Measurements from ENCODE around the gene THSD4. TPM values are rescaled to one million over a fixed set of nuclear protein-coding genes. Genes with fewer than 3 reads are reported as not detected.

The THSD4 gene
- total and polyA plus RNA-seq, 5 donors from 2014 or later = not detected

DNA sequence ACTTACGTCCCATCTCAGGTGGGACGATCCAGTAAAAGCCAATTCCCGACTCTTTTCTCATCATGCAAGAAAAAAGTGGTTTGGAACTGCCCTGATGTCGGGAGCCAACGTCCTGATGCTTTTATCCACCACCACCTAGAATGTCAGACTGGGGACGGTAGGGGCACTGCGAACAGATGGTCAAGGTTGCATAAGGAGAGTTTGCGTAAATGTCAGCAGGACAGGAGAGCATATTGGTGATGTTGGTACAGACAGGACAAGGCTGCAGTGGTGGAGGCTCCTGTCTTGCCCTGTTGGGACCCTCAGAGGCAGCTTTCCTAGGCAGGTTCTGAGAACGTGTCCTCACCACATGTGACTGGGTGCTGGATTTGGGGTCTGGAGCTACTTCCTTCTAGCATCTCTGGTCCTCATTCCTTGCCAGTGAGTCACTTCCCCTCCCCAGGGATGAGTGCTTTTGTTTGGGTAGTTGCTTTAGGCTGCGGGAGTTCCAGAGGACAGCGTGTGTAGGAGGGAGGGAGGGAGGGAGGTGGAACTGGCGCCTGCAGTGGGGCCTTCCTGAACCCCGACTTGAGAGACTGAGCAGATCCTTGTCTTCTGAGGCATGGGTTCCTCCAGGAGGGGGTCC is 21.0 kb downstream of the THSD4 start:
- Mint-ChIP-seq H3K9me3 (peaks cover 0 to 4% (median 2%) of the 10 kb centered on the region in 7 donors), H3K4me1 (no peaks in the 10 kb centered on the region), H3K27ac (peak overlapping the region in 1 of 3 donors; percentile 70), H3K4me3 (no peak overlapping the region), H3K36me3 (no peaks in the 10 kb centered on the region), H3K27me3 (no peaks in the 10 kb centered on the region)
- H3K36me3 ChIP-seq (ENCODE audit: control insufficient read depth, insufficient read depth, low read length) = no peaks in the 10 kb centered on the region
- ATAC-seq (ENCODE audit: low read depth in 2 of 2) (no peak), DNase-seq (no peak)
- H3K4me1 ChIP-seq (ENCODE audit: control insufficient read depth, insufficient read depth, low read length, poor library complexity, severe bottlenecking) = no peaks in the 10 kb centered on the region
- no peak overlapping the region for H3K4me3 ChIP-seq (ENCODE audit: low read depth, low read length)
- H3K9me3 ChIP-seq (ENCODE audit: control insufficient read depth in 2 of 2, low read length in 2 of 2) = no peaks in the 10 kb centered on the region
- H3K27me3 ChIP-seq (ENCODE audit: control insufficient read depth, insufficient read depth, low read length) = no peaks in the 10 kb centered on the region
- H3K27ac ChIP-seq (ENCODE audit: insufficient read depth, low read length, poor library complexity, severe bottlenecking) = no peak overlapping the region

DNA sequence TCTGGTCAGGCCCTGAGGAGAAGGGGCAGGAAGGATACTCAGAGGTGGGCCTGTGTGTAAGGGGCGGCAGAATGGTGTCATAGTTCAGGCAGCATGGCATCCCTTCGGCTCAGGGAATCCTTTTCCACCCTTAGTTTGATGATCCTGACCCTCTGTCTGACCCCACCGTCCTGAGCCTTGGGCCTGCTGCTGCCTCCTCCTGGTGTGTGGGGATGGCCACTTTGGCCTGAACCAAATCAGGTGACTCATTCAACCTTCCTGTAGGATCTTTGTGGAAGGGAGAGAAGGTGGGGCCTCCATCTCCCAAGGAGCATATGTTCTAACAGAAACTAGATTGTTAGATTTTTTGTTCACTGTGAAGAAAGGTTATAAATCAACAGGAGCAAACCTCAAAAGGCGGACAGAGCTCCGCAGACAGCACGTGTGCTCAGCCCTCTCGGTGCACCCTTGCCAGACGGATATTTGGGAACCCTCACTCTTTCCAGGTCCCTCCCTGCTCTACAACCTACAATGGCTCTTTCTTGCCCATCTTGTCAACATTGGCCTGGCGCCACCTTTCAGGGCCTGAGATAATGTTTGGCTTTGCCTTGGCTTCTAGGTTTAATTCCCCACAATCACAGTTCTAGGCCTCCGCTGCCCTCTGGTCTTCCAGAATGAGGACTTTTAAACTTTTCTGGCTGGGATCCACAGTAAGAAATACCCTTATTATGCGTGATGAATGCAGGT is 21.7 kb downstream of the THSD4 start:
- Mint-ChIP-seq H3K4me3 (no peak overlapping the region), H3K9me3 (peaks cover 0 to 5% (median 2%) of the 10 kb centered on the region in 7 donors), H3K27ac (peak overlapping the region in 1 of 3 donors; percentile 70), H3K4me1 (no peaks in the 10 kb centered on the region), H3K27me3 (no peaks in the 10 kb centered on the region), H3K36me3 (no peaks in the 10 kb centered on the region)
- H3K27me3 ChIP-seq (ENCODE audit: control insufficient read depth, insufficient read depth, low read length) = no peaks in the 10 kb centered on the region
- no peaks in the 10 kb centered on the region for H3K9me3 ChIP-seq (ENCODE audit: control insufficient read depth in 2 of 2, low read length in 2 of 2)
- H3K4me1 ChIP-seq (ENCODE audit: control insufficient read depth, insufficient read depth, low read length, poor library complexity, severe bottlenecking) = no peaks in the 10 kb centered on the region
- ATAC-seq (ENCODE audit: low read depth in 2 of 2) = no peak
- no peak for DNase-seq
- no peak overlapping the region for H3K4me3 ChIP-seq (ENCODE audit: low read depth, low read length)
- no peak overlapping the region for H3K27ac ChIP-seq (ENCODE audit: insufficient read depth, low read length, poor library complexity, severe bottlenecking)
- no peaks in the 10 kb centered on the region for H3K36me3 ChIP-seq (ENCODE audit: control insufficient read depth, insufficient read depth, low read length)

DNA sequence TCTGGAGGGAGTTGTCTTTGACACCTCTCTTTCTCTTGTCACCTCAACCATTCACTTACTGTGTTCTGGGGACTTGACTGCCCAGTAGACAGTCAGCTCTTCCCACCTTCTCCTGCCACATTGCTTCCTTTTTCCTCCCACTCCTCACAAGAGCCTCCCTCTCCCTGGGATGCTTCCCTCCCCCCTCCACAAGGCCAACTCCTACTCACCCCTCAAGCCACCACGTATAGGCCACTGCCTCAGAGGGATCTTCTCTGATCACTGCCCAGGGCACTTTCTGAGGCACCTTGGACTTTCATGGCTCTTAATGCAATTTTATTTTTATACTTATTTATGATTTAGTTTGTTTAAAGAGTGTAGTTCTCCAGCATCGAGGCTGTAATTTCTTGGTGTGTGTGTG is 23.2 kb downstream of the THSD4 start:
- Histone ChIP-seq H3K36me3 (ENCODE audit: control insufficient read depth, insufficient read depth, low read length) (no peaks in the 10 kb centered on the region), H3K9me3 (ENCODE audit: control insufficient read depth in 2 of 2, low read length in 2 of 2) (no peaks in the 10 kb centered on the region), H3K4me1 (ENCODE audit: control insufficient read depth, insufficient read depth, low read length, poor library complexity, severe bottlenecking) (no peaks in the 10 kb centered on the region), H3K27ac (ENCODE audit: insufficient read depth, low read length, poor library complexity, severe bottlenecking) (no peak overlapping the region), H3K27me3 (ENCODE audit: control insufficient read depth, insufficient read depth, low read length) (no peaks in the 10 kb centered on the region), H3K4me3 (ENCODE audit: low read depth, low read length) (no peak overlapping the region)
- no peaks in the 10 kb centered on the region for H3K36me3 Mint-ChIP-seq
- H3K4me1 Mint-ChIP-seq = no peaks in the 10 kb centered on the region
- H3K27me3 Mint-ChIP-seq = no peaks in the 10 kb centered on the region
- ATAC-seq (ENCODE audit: low read depth in 2 of 2) = no peak
- H3K9me3 Mint-ChIP-seq = peaks cover 0 to 4% (median 2%) of the 10 kb centered on the region in 7 donors
- H3K27ac Mint-ChIP-seq = no peak overlapping the region
- no peak for DNase-seq
- H3K4me3 Mint-ChIP-seq = no peak overlapping the region

DNA sequence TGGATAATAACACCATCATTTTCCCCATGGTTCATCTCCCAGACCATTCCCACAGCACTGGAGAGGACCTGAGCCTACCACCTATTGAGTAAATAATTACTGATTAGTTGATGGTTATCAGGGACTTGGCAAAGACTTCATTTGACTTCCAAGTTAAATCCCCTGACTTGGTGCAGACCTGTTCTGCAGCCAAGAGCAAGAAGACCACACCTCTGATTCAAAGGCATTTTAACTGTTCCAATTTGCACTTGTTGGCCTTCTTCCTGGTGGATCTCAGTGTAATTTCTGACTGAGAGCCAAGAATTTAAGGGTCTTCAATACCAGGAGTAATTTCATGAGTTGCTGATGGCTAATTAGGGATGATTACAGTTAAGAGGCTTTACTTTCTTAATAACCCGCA is 24.0 kb downstream of the THSD4 start:
- H3K4me1 ChIP-seq (ENCODE audit: control insufficient read depth, insufficient read depth, low read length, poor library complexity, severe bottlenecking) = no peaks in the 10 kb centered on the region
- Mint-ChIP-seq H3K9me3 (peaks cover 0 to 3% (median 0%) of the 10 kb centered on the region in 7 donors), H3K27ac (no peak overlapping the region), H3K27me3 (peaks cover 6% of the 10 kb centered on the region), H3K4me3 (no peak overlapping the region), H3K4me1 (no peaks in the 10 kb centered on the region), H3K36me3 (no peaks in the 10 kb centered on the region)
- no peak overlapping the region for H3K4me3 ChIP-seq (ENCODE audit: low read depth, low read length)
- H3K9me3 ChIP-seq (ENCODE audit: control insufficient read depth in 2 of 2, low read length in 2 of 2) = no peaks in the 10 kb centered on the region
- no peaks in the 10 kb centered on the region for H3K36me3 ChIP-seq (ENCODE audit: control insufficient read depth, insufficient read depth, low read length)
- DNase-seq (no peak), ATAC-seq (ENCODE audit: low read depth in 2 of 2) (no peak)
- H3K27ac ChIP-seq (ENCODE audit: insufficient read depth, low read length, poor library complexity, severe bottlenecking) = no peak overlapping the region
- no peaks in the 10 kb centered on the region for H3K27me3 ChIP-seq (ENCODE audit: control insufficient read depth, insufficient read depth, low read length)

DNA sequence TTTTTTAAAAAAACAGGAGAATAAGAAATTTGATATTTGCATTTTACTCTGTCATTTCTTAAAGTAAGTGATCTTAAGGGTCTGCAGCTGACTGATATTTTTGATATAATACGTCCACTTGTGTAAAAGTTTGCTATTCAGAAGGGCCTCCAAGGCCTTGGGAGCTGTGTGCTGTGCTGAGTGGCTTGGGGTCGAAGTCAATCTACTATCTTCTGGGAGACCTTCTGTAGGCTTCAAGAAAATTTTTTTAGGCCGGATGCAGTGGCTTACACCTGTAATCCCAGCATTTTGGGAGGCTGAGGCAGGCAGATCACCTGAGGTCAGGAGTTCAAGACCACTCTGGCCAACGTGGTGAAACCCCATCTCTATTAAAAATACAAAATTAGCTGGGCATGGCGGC is 26.3 kb downstream of the THSD4 start:
- no peak overlapping the region for H3K4me3 Mint-ChIP-seq
- ATAC-seq (ENCODE audit: low read depth in 2 of 2) (no peak), DNase-seq (no peak)
- no peak overlapping the region for H3K4me3 ChIP-seq (ENCODE audit: low read depth, low read length)
- peaks cover 0 to 3% (median 0%) of the 10 kb centered on the region in 7 donors for H3K9me3 Mint-ChIP-seq
- no peaks in the 10 kb centered on the region for H3K36me3 ChIP-seq (ENCODE audit: control insufficient read depth, insufficient read depth, low read length)
- H3K27me3 ChIP-seq (ENCODE audit: control insufficient read depth, insufficient read depth, low read length) = no peaks in the 10 kb centered on the region
- no peaks in the 10 kb centered on the region for H3K4me1 Mint-ChIP-seq
- H3K36me3 Mint-ChIP-seq = no peaks in the 10 kb centered on the region
- H3K27ac ChIP-seq (ENCODE audit: insufficient read depth, low read length, poor library complexity, severe bottlenecking) = no peak overlapping the region
- peaks cover 18% of the 10 kb centered on the region for H3K27me3 Mint-ChIP-seq
- H3K4me1 ChIP-seq (ENCODE audit: control insufficient read depth, insufficient read depth, low read length, poor library complexity, severe bottlenecking) = no peaks in the 10 kb centered on the region
- no peak overlapping the region for H3K27ac Mint-ChIP-seq
- no peaks in the 10 kb centered on the region for H3K9me3 ChIP-seq (ENCODE audit: control insufficient read depth in 2 of 2, low read length in 2 of 2)

DNA sequence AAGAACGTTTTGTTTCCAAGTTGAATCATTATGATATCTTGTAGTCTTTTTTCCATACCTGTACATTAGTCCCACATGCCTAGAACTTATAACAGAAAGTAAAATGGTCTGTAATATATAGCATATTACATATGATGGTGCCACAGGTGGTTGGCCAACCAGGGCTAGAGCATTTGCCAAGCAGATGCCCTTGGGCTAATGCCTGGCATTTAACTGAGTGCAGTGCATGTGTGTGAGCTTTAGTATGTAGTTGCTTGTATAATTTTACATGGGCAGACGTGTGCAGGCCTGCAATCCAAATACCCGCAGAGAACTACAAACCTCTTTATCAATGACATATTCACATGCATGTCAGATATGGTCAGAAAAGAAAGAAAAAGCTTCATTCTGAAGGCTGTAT is 27.5 kb downstream of the THSD4 start:
- DNase-seq (no peak), ATAC-seq (ENCODE audit: low read depth in 2 of 2) (no peak)
- no peak overlapping the region for H3K27ac Mint-ChIP-seq
- H3K4me1 ChIP-seq (ENCODE audit: control insufficient read depth, insufficient read depth, low read length, poor library complexity, severe bottlenecking) = no peaks in the 10 kb centered on the region
- H3K4me3 ChIP-seq (ENCODE audit: low read depth, low read length) = no peak overlapping the region
- peaks cover 0 to 3% (median 0%) of the 10 kb centered on the region in 7 donors for H3K9me3 Mint-ChIP-seq
- H3K27me3 Mint-ChIP-seq = peaks cover 22% of the 10 kb centered on the region
- H3K27me3 ChIP-seq (ENCODE audit: control insufficient read depth, insufficient read depth, low read length) = no peaks in the 10 kb centered on the region
- no peaks in the 10 kb centered on the region for H3K36me3 Mint-ChIP-seq
- H3K9me3 ChIP-seq (ENCODE audit: control insufficient read depth in 2 of 2, low read length in 2 of 2) = no peaks in the 10 kb centered on the region
- H3K4me3 Mint-ChIP-seq = no peak overlapping the region
- no peaks in the 10 kb centered on the region for H3K36me3 ChIP-seq (ENCODE audit: control insufficient read depth, insufficient read depth, low read length)
- no peak overlapping the region for H3K27ac ChIP-seq (ENCODE audit: insufficient read depth, low read length, poor library complexity, severe bottlenecking)
- no peaks in the 10 kb centered on the region for H3K4me1 Mint-ChIP-seq

DNA sequence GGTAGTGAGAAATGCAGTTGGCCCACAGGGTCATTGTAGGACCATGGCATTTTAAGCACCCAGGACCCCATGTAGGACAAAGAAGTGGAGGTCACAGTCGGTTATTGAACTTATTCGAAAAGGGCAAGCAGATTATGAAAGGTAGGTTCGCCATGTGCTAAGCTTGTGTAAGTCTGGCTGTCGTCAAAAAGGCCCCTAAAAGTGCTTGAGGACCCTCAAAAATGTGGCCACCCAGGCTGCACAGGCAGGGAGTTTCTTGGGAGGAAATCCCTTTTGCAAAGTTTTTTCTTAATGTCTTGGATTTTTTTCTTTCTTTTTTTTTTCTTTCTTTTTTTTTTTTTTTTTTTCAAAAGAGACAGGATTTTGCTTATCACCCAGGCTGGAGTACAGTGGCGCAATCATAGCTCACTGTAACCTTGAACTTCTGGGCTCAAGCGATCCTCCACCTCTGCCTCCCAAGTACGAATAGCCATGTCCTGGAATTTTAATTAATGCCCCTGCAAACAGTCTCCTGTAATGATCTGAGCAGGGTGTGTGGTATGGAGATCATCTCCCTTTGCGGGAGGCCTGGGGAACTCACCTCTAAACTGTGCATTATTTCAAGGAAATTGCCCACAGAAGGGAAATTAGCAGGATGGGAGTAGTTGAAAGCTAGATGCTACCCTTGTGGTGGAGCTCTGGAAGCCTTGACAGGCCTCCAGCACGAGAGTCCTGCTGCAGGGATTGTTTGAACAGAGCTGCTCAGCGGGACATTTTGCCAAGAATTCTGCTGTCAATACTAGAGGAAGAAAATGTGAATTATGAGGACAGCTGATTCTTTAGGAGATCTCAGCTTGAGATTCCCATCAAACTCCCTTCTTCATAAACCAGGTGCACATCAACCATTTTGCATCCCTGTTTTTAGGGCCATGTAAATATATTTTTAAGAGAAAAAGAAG is 28.4 kb downstream of the THSD4 start:
- no peaks in the 10 kb centered on the region for H3K9me3 ChIP-seq (ENCODE audit: control insufficient read depth in 2 of 2, low read length in 2 of 2)
- Mint-ChIP-seq H3K4me1 (no peaks in the 10 kb centered on the region), H3K27me3 (peaks cover 22% of the 10 kb centered on the region), H3K9me3 (peaks cover 0 to 3% (median 0%) of the 10 kb centered on the region in 7 donors), H3K36me3 (no peaks in the 10 kb centered on the region), H3K4me3 (no peak overlapping the region), H3K27ac (no peak overlapping the region)
- H3K27ac ChIP-seq (ENCODE audit: insufficient read depth, low read length, poor library complexity, severe bottlenecking) = no peak overlapping the region
- DNase-seq (no peak), ATAC-seq (ENCODE audit: low read depth in 2 of 2) (no peak)
- H3K4me1 ChIP-seq (ENCODE audit: control insufficient read depth, insufficient read depth, low read length, poor library complexity, severe bottlenecking) = no peaks in the 10 kb centered on the region
- no peak overlapping the region for H3K4me3 ChIP-seq (ENCODE audit: low read depth, low read length)
- no peaks in the 10 kb centered on the region for H3K36me3 ChIP-seq (ENCODE audit: control insufficient read depth, insufficient read depth, low read length)
- H3K27me3 ChIP-seq (ENCODE audit: control insufficient read depth, insufficient read depth, low read length) = no peaks in the 10 kb centered on the region
